ENCODE results near the gene NRXN3.

The NRXN3 gene

DNA sequence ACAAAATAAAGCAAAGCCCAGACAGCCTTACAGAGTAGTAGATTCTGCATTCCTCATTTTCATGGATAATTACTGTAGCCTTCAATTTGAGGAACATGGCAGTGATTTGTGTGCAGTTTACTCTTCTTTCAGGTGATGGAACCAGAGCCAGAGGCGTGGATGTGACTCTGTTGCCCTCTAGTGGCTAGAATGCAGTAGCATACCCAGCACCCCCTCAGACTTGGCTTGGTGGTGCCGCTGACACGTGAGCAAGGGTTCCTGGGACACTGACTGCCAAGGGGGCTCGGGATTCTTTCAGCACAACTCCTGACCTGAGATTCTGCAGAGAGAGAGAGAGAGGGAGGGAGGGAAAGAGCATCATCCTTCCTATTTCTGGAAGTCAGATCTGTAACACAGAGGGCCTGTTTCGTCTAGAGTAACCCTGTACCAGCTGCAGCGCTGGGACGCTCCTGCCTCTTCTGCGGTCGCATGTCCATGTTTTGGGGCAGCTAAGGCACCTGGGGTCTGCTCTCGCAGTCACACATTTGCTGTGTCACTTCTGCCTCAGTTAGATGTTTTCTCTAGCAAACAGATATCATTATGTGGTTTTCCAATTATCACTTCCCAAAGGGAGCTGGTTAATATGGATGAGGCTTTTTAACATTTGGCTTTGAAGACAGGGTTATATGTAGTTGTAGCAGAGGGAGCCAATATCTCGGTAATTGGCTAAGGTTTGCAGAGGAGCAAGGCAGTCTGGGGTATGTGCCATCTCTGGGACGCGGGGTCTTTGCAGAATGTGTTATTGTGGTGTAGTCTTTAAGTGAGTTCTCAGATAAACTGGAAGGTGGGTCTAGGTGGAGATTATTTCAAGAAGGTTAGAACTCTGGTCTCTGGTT is 428.1 kb downstream of the NRXN3 start:
- DNase-seq, result peak; percentile 19

DNA sequence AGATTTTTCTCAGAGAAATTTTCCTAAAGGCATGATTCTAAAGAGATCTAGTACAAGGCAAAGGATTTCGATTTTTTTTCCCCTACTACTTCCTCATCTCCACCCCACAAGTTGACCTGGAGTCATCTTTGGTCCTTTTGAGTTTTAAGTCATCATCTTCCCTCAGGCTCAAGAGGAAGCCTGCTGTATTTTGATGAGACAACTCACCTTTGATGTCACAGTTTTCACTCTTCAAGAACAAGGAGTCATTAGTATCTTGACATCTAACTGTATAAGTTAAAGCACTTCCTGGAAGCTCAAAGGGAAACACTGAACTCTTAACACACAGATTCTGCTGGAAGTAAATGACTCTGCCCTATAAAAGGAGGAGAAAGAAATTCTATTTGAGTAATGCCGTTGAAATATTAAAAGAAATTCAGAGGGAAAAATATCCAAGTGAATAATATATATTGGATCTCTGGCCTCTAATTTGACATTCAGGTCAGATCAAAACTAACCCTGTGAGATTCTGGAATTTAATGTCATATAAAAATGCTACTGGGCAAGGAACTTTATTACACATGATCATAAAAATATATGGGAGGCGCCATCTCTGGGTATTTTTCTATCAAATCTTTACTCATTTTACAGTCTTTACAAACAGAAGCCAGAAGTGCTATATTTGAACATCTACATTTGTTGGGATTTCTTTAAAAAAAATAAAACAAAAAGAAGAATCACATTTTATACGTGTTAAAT is 435.0 kb downstream of the NRXN3 start:
- no peak for DNase-seq

DNA sequence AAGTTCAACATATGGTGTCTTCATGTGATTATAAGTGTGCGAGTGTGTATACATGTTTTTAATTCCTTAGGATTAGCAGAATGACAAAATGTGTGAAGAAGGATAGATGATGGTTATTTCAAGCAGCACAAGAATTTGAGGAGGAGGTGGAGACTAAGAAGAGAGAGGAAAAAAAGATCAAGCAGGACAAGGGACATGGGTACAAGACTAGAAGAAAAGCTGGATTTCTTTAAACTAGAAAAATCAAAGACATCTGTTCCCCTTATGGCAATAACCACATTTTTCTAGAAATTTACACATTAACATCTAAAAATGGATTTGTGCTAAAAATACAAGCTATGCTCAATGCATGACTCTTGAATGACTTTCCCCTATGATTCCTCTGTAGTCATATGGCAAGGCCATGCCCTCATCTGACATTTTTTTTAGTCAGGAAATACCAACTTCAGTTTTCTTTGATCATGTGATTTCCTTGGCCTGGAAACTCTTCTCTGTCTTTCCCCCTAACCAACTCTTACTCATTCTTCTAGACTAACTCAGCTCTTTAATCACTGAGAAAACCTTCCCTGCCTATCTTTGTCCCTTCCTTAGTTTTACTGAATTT is 435.8 kb downstream of the NRXN3 start:
- no peak for DNase-seq

DNA sequence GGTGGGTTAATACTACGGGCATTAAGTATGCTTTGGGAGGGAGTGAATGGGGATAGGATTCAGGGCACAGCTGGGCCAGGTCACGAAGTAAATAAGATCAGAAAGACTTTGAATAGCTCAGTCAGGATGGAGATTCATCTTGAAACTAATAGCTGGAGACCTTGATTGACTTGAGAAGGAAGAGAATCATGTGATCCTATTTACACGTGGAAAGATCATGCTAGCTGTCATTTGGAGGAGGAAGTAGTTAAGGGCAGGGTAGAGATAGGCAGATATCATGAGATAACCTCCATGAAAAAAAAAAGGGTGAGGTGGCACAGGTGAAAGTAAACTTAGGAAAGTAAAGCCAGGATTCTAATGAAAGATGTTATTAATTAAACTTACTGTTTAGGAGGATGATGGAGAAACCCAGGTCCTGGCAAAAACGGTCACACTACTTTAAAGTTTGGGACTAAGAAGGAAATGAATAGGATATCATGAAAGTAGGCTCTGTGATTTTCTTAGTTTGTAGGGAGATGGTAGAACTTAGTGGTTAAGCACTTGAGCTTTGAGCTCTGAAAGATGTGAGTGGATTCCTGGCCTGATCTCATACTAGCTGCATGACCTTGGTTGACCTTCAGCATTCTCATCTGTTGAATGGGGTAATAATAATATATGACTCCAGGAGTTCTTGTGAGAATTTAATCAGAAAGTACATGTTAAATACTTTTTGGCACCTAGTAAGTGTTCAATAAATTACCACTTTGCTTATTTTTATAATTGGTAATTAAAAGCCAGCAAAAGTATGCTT is 439.0 kb downstream of the NRXN3 start:
- no peak for DNase-seq

DNA sequence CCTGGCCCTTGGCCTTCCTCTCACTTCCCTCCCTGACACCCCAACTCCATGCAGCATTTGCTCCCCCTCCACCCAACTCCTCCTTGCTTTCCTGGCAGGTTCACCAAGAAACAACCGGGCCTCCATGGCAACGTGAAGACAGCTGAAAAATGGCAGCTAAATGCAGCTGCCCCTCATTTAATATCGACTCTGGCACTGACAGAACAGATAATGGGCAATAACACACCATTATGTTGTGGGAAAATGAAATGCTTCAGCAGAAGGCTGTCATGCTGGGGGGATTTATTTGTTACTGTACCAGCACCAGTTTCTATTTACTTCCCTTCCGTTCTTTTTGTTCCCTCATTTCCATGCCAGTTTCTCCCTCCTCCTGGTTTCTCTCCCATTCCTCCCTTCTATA is 440.8 kb downstream of the NRXN3 start:
- DNase-seq, result no peak

DNA sequence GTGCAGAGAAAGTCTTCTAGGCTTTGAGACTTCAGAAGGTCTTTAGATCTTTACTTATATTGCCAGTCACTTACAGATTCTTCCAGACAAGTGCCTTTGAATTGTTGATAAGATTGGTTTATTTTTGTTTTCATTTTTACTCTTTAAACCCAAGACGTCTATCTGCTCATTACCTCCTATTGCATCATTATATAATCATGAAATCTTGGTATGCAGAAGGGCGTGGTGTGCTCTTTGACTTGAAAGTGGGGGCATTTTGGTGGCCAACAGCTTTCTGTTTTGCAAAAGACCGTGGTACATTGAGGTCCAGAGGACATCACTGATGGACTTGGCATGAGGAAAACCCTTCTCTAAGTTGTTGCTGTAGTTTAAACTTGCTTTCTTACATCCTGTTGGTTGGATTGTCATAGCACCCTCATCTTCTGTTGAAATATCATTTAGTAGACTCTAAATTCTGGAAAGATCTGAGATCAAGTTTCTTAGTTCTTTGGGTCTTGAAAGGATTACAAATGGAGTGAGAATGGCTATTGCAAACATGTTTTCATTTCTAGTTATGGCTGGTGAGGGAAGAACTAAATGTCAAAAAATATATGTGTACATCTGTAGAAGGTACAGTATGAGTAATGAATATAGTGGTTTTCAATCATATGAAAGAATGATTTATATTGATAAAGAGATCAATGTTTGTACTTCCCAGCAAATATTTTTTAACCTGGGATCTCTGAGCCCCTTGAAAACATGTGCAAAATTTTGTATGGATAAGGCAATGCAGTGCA is 441.8 kb downstream of the NRXN3 start:
- no peak for DNase-seq

DNA sequence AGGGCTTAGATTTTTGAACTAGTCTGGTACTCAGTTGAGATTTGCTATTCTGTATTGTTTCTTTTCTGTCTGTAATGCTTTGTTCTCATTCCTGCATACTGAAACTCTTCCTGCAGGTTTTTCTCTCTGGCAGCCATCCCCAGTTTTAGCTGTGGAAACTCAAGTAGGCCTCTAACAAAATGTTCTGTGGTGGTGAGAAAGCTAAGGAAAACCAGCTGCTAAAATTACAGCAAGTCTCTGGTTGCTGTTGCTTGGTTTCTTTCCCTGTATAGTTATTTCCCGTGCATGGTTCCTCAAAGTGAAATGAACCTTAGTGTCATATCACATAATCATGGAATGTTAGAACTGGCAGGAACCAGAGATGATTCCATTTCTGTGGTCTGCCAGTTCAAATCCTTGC is 442.5 kb downstream of the NRXN3 start:
- DNase-seq, result no peak

DNA sequence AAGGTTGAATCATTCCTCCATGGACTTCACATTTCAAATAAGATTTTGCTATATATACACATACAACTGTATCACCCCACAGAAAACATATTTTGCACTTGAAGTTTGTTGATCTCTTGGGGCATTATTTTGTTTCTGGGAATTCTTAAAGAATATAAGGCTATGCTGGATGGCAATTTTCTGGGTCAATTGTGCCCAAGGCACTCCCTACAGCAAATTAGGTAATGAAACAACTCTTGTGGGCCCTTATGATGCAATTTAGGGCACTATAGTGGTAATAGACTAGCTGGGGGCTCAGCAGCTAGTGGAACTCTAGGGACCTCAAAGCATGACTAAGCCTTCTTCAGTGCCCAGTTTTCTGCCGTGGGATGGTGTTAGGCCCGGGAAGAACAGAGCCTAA is 444.4 kb downstream of the NRXN3 start:
- DNase-seq, result no peak

DNA sequence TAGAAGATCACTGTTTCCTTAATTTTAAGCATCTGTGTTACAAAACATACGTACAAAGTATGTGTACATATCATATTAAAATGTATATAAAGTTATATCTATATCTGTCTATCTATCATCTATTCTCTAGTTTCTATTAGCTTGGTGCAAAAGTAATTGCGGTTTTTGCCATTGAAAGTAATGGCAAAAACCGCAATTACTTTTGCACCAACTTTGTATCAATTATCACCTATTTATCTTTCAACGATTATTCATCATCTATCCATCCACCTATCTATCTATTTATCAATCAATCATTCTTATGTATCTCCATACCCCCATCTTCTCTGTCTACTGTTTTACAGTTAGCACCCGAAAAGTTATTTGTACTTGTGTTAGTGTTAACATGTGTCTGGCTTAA is 447.6 kb downstream of the NRXN3 start:
- no peak for DNase-seq

DNA sequence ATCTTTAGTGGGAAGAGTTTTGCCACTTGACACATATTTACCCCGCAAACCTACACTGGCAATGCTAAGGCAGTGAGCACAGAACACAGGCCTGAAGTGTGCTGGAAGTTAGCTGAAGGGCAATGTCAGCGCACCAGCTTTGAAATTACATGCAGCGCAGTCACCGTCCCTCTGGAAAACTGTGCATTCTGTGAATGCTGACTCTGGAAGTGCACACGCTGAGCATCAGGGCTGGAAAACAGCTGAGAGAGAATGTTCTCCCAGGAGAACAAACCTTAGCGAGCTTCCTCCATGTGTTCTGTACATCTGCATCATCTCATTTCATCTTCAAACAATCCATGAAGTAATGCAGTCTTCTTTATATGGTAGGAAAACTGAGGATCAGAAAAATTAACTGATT is 448.2 kb downstream of the NRXN3 start:
- no peak for DNase-seq

DNA sequence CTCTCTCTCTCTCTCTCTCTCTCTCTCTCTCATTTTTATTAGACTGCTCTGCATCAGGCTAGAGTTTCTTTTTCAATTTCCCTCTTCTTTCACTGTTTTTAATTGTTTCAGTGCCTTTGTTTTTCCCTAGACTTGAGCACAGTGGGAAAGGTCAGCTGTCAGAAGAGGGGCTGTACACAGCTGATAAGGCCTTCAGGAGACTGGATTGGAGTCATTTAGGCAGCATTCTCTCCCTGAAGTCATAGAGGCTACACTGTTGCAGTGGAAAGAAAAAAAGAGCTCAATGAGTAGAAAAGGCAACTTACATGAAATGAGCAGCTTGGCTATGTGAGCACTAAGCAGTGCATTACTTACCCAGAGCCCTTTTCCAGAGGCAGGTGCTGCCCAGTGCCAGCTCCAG is 456.9 kb downstream of the NRXN3 start:
- DNase-seq, result no peak

DNA sequence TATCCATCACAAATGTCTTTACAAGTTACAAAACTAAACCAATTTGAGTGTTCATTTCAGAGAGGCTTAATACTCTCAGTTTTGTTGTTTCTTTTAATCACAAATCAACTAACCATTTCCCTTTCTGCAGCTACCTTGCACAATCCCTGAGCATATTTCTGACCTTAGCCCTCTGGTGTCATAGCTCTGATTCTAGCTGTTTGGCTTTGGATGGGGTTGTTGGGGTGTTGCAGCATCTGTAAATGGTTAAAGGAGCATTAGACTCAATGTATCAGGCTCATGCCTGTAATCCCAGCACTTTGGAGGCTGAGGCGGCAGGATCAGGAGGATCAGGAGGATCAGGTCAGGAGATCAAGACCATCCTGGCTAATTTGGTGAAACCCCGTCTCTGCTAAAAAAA is 461.4 kb downstream of the NRXN3 start:
- no peak for DNase-seq

DNA sequence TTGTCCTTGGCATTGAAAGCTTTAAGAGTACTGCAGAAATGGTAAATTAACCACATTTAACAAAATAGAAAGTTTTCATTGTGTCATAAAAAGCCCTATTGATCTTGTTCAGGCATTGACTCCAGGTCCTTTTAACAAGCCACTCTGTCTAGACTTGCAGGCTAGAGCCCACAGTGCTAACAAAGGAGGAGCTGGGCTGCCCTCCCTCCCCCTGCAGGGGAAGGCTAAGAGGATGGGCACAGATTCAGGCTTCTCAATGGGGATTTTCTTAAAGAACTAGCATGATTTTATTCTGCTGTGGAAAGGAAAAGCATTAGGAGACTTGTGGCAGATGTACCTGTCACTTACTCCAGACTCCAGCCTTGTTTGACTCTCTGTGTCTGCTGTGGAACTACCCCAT is 463.6 kb downstream of the NRXN3 start:
- no peak for DNase-seq

DNA sequence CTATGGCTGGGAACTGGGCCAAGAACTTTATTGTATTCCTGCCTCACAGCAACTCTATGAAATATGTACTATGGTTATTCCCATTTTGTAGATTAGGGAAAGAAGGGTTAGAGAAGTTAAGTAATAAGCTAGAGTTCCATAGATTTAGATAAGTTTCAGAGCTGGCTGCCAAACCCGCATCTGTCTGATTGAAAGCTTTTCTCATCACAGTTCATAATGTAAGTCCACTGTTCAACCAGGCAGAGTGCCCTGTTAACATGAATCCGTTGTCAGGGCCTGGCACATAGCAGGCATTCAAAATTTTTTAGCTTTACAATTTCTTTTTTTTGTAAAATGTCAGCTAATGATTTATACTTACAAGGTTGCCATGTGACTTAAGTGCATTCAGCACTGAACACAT is 467.3 kb downstream of the NRXN3 start:
- no peak for DNase-seq

DNA sequence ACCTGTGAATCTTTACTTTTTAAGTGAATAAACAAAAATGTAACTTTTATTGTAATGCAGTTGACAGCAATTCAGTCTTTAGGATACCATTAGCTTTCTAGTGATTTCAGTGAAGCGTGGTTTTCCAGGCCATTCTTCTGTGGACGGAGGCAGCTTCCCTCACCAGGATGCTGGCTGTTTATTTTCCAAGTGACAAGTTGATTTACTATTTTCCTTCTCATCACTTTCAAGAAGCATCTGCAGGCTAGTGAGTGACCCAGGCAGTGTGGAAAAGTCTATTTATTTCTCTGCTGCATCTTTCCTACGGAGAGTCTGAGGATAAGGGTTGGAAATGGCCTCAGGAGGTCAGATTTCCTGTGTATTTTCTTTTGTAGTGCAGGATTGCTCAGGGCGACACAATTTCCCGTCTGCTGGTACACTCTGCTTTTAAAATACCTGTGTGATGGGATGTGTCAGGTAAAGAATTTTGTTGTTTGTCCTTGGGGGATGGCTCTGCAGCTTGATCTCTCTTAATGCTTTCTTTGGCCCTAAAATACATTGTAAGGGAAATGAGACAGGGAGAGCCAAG is 467.8 kb downstream of the NRXN3 start:
- DNase-seq, result no peak

DNA sequence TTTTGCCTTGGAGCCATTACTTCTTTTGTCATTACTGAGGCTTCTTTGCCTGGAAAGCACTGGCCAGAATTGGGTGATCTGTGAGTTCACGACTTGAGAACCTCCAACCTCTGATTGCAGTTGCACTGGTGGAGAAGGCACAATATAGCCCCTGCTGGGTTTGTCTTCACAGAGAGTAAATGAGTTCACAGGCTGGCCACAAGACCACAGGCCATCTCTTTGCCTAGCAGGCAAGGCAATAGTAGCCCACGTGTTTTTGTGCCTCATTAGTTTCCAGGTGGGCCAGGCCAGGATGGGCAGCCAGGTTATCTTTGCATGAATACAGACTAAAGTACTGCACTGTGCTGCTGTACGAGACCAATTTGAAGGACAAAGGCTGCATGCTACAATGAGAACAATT is 468.8 kb downstream of the NRXN3 start:
- no peak for DNase-seq

DNA sequence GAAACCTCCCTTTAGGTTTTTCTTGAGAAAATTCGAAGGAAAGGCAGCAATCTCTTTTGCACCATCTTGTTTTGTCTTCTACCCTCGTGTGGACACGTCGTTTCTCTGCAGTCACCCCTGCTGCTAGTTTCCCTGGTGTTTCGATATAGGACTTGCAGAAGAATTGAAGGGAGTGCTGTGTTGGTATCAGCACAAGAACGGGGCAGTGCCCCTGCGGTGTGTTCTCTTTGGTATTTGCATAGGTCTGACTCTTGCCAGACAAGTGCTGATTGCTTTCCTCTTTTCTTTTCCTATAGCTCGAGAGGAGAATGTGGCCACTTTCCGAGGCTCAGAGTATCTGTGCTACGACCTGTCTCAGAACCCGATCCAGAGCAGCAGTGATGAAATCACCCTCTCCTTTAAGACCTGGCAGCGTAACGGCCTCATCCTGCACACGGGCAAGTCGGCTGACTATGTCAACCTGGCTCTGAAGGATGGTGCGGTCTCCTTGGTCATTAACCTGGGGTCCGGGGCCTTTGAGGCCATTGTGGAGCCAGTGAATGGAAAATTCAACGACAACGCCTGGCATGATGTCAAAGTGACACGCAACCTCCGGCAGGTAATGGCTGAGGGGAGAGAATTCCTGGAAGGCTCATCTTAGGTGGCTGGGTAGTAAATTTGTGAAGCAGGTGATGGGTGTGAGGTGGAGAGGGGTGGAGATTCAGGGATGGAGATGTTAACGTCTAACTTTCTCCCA is 474.8 kb downstream of the NRXN3 start:
- no peak for DNase-seq

DNA sequence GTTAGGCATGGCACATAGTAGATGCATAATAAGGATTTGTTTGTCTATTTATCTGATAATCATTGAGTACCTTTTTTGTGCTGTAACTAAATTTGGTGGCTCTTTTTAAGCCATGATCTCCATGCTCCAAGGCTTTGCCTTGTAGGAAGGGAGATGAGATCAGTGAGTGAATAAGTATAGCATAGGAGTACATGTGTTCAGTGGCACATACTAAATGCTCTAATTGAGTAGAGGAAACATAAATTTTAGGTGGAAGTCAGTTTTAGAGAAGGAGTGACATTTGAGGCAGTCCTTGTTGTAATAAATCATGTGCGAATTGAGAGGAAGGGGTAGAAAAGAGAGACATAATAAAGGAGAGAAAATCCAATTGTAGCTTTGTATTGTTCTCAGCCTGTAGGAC is 482.6 kb downstream of the NRXN3 start:
- DNase-seq, result no peak

DNA sequence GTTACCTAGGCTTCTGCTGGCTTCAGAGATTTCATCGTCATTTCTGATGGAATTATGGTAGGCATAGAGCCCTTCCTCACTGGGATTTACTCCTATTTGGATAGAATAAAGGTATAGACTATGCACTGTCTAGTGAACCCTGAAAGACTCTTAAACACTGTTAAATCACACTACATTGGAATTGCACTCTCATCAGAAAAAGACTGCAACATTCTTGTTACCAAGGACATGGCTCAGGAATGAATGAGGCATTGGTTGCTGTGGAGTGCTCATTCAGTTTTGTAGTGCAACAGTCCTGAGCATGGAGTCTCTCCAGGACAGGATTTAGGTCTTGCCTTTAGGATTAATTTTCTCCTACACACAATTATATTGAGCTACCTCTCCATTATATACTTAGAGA is 483.0 kb downstream of the NRXN3 start:
- DNase-seq, result no peak

DNA sequence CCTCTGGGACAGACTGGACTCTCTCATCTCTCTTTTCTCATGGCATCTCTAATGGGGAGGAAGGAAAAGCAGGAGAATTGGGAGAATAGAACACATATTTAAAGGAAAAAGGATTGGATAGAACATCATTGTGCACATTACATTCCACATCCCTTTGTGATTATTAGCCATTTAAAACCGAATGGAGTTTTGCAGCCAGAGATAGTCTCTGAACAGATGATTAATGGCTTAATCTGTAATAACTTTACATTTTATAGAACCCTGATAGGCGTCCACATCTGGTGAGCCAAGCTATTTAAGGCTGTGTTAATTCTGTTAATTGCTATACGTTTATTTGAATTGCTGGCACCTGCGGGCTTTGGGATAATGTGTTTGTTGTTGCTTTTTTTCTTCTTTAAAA is 487.3 kb downstream of the NRXN3 start:
- DNase-seq, result no peak

DNA sequence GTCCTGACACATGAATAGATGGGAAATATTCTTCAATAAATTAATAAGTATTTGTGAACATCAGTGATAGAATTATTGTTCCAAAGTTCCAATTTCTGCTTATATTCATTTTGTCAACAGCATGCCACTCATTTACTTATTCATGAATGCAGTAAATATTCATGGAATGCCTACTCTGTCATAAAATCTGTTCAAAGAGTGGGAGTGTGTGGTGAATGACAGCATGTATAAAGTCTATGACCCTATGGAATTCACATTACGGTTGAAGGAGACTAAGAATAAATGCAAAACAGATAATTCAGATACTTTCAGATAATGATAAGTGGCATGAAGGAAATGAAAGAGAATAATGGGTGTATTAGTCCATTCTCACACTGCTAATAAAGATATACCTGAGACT is 494.7 kb downstream of the NRXN3 start:
- no peak for DNase-seq

Data from T1000 (cell line).